GM18511 (cell line): ENCODE measurements around the gene PRMT5.
"Not testable (repeated sequence)": the region's sequence is repeated elsewhere in the genome, so short reads cannot be mapped to it uniquely, and the experiment has no call there.

ENCODE experiments used
- ATAC-seq: cut with Tn5 transposase; IDR thresholded peaks from one replicate; pipeline ENCODE4 v1.9.1; 2021; ENCODE audit warnings: mild to moderate bottlenecking, moderate library complexity; ENCODE audit not compliant: unreplicated experiment

Gene PRMT5

DNA sequence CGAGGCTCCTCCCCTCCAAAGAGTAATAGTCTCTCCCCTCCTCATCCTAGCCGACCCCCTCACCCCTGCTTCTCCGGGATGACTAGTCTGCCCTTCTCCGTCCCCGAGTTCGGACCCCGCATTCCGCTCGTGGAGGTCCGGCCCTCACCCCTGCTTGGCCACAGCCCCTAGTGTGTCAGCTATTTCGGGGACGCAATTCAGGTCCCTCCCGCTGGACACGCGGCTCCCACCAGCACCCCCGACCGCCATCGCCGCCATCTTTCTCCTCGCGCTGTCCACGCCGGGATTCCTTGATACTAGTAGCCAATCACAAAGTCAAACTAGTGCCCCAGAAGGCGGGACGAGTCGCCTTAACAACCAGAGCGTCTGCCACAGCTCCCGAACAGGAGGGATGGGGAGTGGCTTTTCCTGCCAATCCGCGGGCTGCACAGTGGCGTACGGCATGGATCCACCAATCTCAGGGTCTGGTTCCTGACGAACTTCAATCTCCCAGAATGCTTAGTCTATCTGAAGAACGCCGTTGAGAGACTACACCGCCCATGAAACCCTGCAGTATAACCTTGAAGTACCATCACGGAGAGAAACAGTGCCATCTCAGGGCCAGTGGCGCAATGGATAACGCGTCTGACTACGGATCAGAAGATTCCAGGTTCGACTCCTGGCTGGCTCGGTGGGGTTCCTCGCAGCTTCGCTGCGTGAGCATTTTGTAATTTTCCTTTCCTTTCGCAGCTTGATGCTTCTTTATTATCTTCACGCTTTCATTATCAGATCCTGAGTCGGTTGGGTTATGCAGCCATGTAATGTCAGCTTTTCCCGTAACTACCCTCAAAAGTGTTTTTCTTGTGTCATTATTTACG lies at the start of gene PRMT5:
Gene PRMT5, minus strand, starts transcription at position 273 of the 857 bp plus-strand sequence. Its CDS starts 15 bp downstream, at position 258.
- ATAC-seq = peak; percentile 94

GRCh38 chr14:22978487-22978837 lies 49.3 kb upstream of the PRMT5 start:
- no peak for ATAC-seq

- ATAC-seq = no peak
Measured at GRCh38 chr14:22977684-22978486, 48.7 kb upstream of the PRMT5 start.

- no peak for ATAC-seq
Measured at GRCh38 chr14:22977434-22977683, 48.2 kb upstream of the PRMT5 start.

- ATAC-seq = no peak
Measured at GRCh38 chr14:22976620-22977433, 47.7 kb upstream of the PRMT5 start.

GRCh38 chr14:22974530-22975313 lies 45.5 kb upstream of the PRMT5 start:
- ATAC-seq = no peak

DNA sequence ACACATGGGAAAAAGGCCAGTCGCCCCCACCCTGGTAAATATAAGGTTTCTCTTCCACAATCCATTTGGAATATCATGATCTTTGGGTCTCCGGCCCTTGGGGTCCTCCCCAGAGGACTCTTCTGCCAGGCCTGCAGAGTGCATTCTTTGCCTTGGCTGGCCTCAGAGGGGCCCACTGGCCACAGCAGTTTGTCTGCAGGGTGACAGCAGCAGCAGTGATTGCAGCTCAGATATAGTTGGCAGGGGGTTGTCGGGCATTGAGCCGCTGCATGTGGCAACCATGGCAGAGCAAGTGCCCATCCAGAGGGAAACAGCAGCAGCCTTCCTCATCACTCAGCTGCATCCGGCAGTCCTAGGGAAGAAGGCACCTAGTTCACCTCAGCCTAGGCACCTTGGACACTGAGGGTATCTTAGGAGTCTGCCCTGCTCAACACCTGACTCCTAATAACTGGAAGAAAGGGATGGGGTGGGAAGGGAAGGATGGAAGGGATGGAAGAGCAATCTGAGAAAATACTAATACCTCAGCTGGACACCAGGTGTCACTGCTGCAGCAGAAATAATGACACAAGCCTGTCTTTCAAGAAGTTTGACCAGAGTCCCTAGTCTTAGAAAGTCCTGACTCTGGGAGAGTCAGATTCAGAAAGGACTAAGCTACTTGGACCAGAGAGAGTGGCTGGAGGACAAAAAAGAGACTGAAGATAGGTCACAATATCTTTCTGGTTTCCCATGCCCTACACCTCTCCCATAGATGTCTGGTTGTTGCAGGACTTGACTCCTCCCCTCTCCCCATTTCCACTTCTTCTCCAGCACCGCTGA lies 44.2 kb upstream of the PRMT5 start:
- ATAC-seq = peak; percentile 51

DNA sequence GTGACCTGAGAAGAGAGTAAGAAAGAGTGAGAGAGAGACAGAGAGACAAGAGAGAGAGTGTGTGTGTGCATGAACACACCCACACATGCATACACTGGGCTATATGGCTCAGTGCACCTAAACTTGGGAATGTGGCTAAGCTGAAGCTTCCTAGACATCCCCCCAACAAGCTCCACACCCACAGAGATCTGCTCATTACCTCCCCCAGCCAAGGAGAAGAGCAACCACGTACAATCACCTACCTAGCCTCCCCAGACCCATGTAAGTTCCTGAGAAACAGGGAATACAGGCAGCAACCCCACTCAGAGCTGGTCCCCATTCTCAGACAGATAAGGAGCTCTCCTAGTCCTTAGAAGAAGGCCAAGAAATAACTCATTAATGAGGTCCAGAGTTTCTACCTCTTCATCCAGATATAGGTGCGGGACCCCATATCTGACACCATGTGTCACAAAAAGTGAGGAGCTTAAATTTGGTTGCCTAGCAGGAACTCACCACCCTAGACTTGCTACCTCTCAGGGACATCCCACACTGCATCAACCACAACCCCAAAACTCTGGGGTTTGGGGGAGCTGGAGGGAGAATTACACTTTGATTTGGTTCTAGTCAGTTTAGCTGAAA lies 43.2 kb upstream of the PRMT5 start:
- no peak for ATAC-seq

- no peak for ATAC-seq
Measured at GRCh38 chr14:22971152-22971551, 42.0 kb upstream of the PRMT5 start.

DNA sequence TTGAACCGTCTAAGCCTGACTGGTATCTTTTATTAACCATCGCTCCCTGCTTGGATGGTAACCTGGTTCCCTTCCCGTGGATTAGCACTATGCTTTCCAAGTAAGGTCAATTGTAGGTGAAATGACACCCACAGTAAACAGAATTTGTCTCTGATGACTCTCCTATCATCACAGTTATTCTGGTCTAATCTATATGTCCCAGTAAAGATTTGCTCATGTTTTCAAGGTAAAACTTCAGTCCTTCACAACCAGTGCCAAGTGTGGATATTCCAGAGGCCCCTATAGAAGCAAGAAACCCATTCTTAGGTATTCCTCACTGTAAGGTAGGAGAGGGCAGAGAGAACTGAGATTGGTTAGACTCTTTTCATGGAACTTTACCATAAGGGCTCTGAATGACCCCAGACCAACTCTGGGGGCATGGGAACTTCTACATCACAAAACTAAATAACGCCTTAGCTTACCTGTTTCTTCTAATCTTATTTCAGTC lies 37.6 kb upstream of the PRMT5 start:
- ATAC-seq = no peak

DNA sequence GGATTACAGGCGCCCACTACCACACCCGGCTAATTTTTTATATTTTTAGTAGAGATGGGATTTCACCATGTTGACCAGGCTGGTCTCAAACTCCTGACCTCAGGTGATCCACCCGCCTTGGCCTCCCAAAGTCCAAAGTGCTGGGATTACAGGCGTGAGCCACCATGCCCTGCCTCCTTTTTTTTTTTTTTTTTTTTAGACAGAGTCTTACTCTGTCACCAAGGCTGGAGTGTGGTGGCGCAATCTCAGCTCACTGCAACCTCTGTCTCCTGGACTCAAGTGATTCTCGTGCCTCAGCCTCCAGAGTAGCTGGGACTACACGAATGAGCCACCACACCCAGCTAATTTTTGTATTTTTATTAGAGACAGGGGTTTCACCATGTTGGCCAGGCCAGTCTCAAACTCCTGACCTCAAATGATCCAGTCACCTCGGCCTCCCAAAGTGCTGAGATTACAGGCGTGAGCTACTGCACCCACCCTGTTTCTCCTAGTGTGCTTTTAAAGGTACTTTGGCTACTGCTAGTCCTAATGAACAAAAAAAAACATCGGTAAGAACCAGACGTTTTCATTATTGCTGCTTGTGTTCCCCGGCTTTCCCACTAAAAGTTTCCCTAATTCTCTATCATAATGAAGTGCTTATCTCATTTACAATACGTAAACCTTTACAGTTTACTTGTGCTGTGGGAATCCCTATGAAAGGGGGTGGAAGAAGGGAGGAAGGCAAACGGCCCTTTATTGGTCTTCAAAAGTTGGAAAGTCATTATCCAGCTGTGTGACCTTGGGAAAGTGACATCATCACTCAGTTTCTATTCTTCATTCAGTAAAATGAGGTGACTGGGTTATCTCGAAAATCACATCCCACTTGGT lies 37.0 kb upstream of the PRMT5 start:
- ATAC-seq = not testable (repeated sequence)

DNA sequence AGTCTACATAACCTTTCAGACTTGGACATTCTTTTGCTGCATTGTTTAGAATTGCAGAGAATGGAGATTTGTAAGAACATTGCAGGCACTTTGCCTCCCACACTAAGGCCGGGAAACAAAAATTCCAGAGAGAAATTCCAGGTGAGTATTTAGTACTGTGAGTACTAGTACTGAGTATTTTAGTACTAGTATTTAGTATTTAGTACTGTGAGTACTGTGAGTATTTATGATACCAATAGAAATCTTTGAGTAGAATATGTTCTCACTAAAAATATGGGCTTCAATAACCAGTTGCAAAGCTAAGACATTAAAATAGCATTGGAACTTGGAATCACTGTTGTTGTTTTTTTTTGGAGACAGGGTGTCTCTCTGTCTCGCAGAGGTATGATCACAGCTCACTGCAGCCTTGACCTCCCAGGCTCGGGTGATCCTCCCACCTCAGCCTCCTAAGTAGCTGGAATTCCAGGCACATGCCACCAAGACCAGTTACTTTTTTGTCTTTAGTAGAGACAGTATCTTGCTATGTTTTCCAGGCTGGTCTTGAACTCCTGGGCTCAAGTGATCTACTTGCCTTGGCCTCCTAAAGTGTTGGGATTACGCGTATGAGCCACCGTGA lies 33.0 kb upstream of the PRMT5 start:
- ATAC-seq = no peak

- no peak for ATAC-seq
Measured at GRCh38 chr14:22955702-22956569, 26.8 kb upstream of the PRMT5 start.

GRCh38 chr14:22952418-22952817 lies 23.2 kb upstream of the PRMT5 start:
- no peak for ATAC-seq

GRCh38 chr14:22951795-22952194 lies 22.6 kb upstream of the PRMT5 start:
- ATAC-seq = not testable (repeated sequence)

DNA sequence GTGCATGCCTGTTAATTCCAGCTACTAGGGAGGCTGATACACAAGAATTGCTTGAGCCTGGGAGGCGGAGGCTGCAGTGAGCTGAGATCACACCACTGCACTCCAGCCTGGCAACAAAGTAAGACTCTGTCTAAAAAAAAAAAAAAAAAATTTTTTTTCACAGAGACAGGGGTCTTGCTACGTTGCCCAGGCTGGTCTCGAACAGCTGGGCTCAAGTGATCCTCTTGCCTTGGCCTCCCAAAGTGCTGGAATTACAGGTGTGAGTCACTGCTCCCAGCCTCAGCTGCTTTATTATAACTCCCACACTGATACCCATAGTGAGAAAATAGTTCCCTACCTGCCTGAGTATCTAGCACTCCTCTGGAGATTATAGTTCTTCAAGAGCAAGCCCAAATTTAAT lies 16.5 kb upstream of the PRMT5 start:
- no peak for ATAC-seq

- no peak for ATAC-seq
Measured at GRCh38 chr14:22939684-22940083, 10.5 kb upstream of the PRMT5 start.
